Measurements from ENCODE around the gene LRRTM4.

DNA sequence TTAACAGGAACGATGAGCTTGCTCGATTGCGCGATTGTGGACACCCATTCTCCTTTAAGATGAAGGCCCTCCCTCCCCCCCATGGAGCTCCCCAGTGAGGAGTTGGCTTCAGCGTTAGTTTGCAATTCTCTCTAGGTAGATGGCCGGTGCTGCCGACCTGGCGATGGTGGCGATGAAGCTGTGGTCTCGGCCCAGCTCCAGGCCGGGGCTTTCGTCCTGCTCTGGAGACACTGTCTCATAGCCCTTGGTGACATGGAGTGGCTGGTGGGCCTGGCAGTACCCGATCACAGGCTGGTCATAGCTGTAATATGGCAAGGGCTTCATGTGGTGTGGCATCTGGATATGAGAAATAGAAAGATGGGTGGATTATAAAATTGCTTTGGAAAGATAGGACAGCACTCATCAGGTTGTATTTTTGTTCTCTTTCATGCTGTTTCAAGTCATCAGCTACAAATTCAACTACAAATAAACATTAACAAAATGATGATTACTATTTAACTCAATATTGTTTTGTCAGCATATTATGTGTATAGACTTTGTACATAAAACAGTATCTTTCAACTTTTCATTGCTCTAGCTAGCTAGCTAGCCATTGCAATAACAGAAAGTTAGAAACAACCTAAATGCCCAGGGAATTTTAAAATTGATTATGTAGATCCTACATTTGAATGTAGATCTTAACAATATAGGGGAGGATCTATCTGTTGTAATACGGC, 773.4 kb downstream of the LRRTM4 start:
- TF ChIP-seq CTCF (conservative IDR thresholded peaks at IDR 0.05; ENCODE audit: low read depth in 2 of 2) (no peak), EZH2phosphoT487 (IDR thresholded peaks at IDR 0.05; ENCODE audit: unreplicated experiment) (no peak), NANOG (IDR thresholded peaks at IDR 0.05; ENCODE audit: borderline replicate concordance) (no peak), CREB1 (CRISPR knock-in tag; IDR thresholded peaks at IDR 0.05; ENCODE audit: low read depth) (no peak), JUNB (IDR thresholded peaks at IDR 0.05; ENCODE audit: unreplicated experiment) (no peak), EZH2 (IDR thresholded peaks at IDR 0.05; ENCODE audit: low read depth, unreplicated experiment) (no peak), POLR2AphosphoS5 (IDR thresholded peaks at IDR 0.05; ENCODE audit: low read depth) (no peak)
- TF ChIP-seq, protein P1, sequence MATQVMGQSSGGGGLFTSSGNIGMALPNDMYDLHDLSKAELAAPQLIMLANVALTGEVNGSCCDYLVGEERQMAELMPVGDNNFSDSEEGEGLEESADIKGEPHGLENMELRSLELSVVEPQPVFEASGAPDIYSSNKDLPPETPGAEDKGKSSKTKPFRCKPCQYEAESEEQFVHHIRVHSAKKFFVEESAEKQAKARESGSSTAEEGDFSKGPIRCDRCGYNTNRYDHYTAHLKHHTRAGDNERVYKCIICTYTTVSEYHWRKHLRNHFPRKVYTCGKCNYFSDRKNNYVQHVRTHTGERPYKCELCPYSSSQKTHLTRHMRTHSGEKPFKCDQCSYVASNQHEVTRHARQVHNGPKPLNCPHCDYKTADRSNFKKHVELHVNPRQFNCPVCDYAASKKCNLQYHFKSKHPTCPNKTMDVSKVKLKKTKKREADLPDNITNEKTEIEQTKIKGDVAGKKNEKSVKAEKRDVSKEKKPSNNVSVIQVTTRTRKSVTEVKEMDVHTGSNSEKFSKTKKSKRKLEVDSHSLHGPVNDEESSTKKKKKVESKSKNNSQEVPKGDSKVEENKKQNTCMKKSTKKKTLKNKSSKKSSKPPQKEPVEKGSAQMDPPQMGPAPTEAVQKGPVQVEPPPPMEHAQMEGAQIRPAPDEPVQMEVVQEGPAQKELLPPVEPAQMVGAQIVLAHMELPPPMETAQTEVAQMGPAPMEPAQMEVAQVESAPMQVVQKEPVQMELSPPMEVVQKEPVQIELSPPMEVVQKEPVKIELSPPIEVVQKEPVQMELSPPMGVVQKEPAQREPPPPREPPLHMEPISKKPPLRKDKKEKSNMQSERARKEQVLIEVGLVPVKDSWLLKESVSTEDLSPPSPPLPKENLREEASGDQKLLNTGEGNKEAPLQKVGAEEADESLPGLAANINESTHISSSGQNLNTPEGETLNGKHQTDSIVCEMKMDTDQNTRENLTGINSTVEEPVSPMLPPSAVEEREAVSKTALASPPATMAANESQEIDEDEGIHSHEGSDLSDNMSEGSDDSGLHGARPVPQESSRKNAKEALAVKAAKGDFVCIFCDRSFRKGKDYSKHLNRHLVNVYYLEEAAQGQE (IDR thresholded peaks at IDR 0.05; ENCODE audit: unreplicated experiment), result no peak
